IMR-90 (cell line): Measurements from ENCODE around the gene PLXND1. TPM values are rescaled to one million over a fixed set of nuclear protein-coding genes. Genes with fewer than 3 reads are reported as not detected.

Experiments used
- ATAC-seq: fragments of 200-7000 bp; cut with Tn5 transposase; 2 replicates; pipeline ENCODE4 v1.9.1; 2020; ENCODE audit warnings: low read depth, mild to moderate bottlenecking, moderate library complexity
- BruUV-seq: library from RNA; stranded (reverse); fragments of 400-500 nt; replicated peaks from 2 replicates; lab custom pipeline; 2021; lab: Mats Ljungman, UMichigan
- CTCF ChIA-PET: fragments of 300-600 bp; formaldehyde crosslinking; extraction: SDS; loops from one replicate; lab custom pipeline; 2021; ENCODE audit warnings: antibody characterized with exemption; lab: Yijun Ruan, JAX
- POLR2A ChIA-PET: fragments of 300-600 bp; sonication (Branson Sonifier 250); formaldehyde crosslinking; loops from one replicate; lab custom pipeline; 2022; ENCODE audit warnings: antibody characterized with exemption; ENCODE audit not compliant: unreplicated experiment; lab: Charles Lee
- DNase-seq: peaks from one replicate; pipeline ENCODE4 v3.0.0; 2013
- H2AFZ ChIP-seq: replicated peaks from 2 replicates; pipeline ENCODE3; 2013; ENCODE audit warnings: low read length, mild to moderate bottlenecking; ENCODE audit not compliant: poor library complexity
- H2AK5ac ChIP-seq: 2 replicates; pipeline ENCODE4 v1.6.1; 2013; ENCODE audit warnings: low read depth, low read length, inconsistent platforms
- H2AK9ac ChIP-seq: replicated peaks from 2 replicates; pipeline ENCODE3; 2013; ENCODE audit warnings: mild to moderate bottlenecking, low read depth, low read length, moderate library complexity; ENCODE audit not compliant: poor library complexity
- H2BK120ac ChIP-seq: 2 replicates; pipeline ENCODE4 v1.6.1; 2013; ENCODE audit warnings: low read depth, low read length, inconsistent platforms
- H2BK15ac ChIP-seq: 3 replicates; pipeline ENCODE4 v1.6.1; 2013; ENCODE audit warnings: low read depth, low read length, inconsistent platforms
- H2BK20ac ChIP-seq: 2 replicates; pipeline ENCODE4 v1.6.1; 2013; ENCODE audit warnings: low read depth, mild to moderate bottlenecking, inconsistent platforms, low read length, moderate library complexity
- H2BK5ac ChIP-seq: 2 replicates; pipeline ENCODE4 v1.6.1; 2013; ENCODE audit warnings: mild to moderate bottlenecking, low read depth, low read length, inconsistent platforms; ENCODE audit not compliant: poor library complexity, severe bottlenecking
- H3K14ac ChIP-seq: replicated peaks from 2 replicates; pipeline ENCODE4 v1.6.1; 2013; ENCODE audit warnings: low read depth, low read length, inconsistent platforms
- H3K18ac ChIP-seq: 2 replicates; pipeline ENCODE4 v1.6.1; 2013; ENCODE audit warnings: low read depth, low read length, control low read depth
- H3K23ac ChIP-seq: 2 replicates; pipeline ENCODE4 v1.6.1; 2013; ENCODE audit warnings: low read depth, low read length, inconsistent platforms
- H3K27ac ChIP-seq: 2 replicates; pipeline ENCODE4 v1.5.1; 2013; ENCODE audit warnings: mild to moderate bottlenecking, control low read depth, low read length; ENCODE audit not compliant: insufficient read depth
- H3K27me3 ChIP-seq: 2 replicates; pipeline ENCODE4 v1.6.1; 2013; ENCODE audit warnings: low read length; ENCODE audit not compliant: control insufficient read depth, insufficient read depth
- H3K36me3 ChIP-seq: 2 replicates; pipeline ENCODE4 v1.6.1; 2013; ENCODE audit warnings: low read length, mixed read lengths; ENCODE audit not compliant: control insufficient read depth, insufficient read depth
- H3K4ac ChIP-seq: 2 replicates; pipeline ENCODE4 v1.6.1; 2013; ENCODE audit warnings: low read depth, low read length, inconsistent platforms
- H3K4me1 ChIP-seq: 2 replicates; pipeline ENCODE4 v1.6.1; 2013; ENCODE audit warnings: low read length, mixed read lengths; ENCODE audit not compliant: control insufficient read depth, insufficient read depth
- H3K4me2 ChIP-seq: 2 replicates; pipeline ENCODE4 v1.6.1; 2013; ENCODE audit warnings: low read depth, mild to moderate bottlenecking, control low read depth, low read length, moderate library complexity
- H3K4me3 ChIP-seq: 2 replicates; pipeline ENCODE4 v1.5.1; 2013; ENCODE audit warnings: low read depth, mild to moderate bottlenecking, control low read depth, low read length, moderate library complexity; ENCODE audit not compliant: insufficient read depth
- H3K56ac ChIP-seq: 2 replicates; pipeline ENCODE4 v1.6.1; 2013; ENCODE audit warnings: low read length, inconsistent platforms; ENCODE audit not compliant: insufficient read depth; ENCODE audit errors: extremely low read depth
- H3K79me1 ChIP-seq, 2 experiments: 2 replicates each; pipeline ENCODE4 v1.6.1; 2013; ENCODE audit warnings: low read length in 2 of 2, inconsistent platforms in 1 of 2, low read depth in 1 of 2
- H3K9ac ChIP-seq: 2 replicates; pipeline ENCODE4 v1.6.1; 2013; ENCODE audit warnings: low read depth, low read length, control low read depth
- H3K9me1 ChIP-seq: 2 replicates; pipeline ENCODE4 v1.6.1; 2013; ENCODE audit warnings: low read length, inconsistent platforms; ENCODE audit not compliant: insufficient read depth
- H3K9me3 ChIP-seq: 2 replicates; pipeline ENCODE4 v1.6.1; 2013; ENCODE audit warnings: low read length; ENCODE audit not compliant: control insufficient read depth, insufficient read depth
- H4K20me1 ChIP-seq: 2 replicates; pipeline ENCODE4 v1.6.1; 2013; ENCODE audit warnings: low read length, inconsistent platforms; ENCODE audit not compliant: insufficient read depth
- H4K5ac ChIP-seq: 2 replicates; pipeline ENCODE4 v1.6.1; 2013; ENCODE audit warnings: mild to moderate bottlenecking, low read depth, low read length, control low read depth
- H4K8ac ChIP-seq, 2 experiments: 2 replicates each; pipeline ENCODE4 v1.6.1; 2013; ENCODE audit warnings: low read depth in 2 of 2, low read length in 2 of 2, control low read depth in 1 of 2, inconsistent platforms in 1 of 2
- H4K91ac ChIP-seq: 2 replicates; pipeline ENCODE4 v1.6.1; 2013; ENCODE audit warnings: low read depth, low read length, inconsistent platforms; ENCODE audit not compliant: insufficient read depth
- BHLHE40 ChIP-seq: fragments of 150-350 bp; IDR thresholded peaks from 2 replicates; pipeline ENCODE4 v1.6.1; 2016; ENCODE audit warnings: mild to moderate bottlenecking, low read depth, low read length
- USF2 ChIP-seq: fragments of 150-350 bp; IDR thresholded peaks from 2 replicates; pipeline ENCODE4 v1.6.1; 2017; ENCODE audit warnings: mild to moderate bottlenecking, antibody characterized with exemption, low read length, low read depth
- WGBS, 2 experiments: methylation state at CpG; one replicate each; pipeline versions ENCODE4 v1.1.5 to v1.1.7; 2013; ENCODE audit warnings: missing lambda C conversion rate in 2 of 2; ENCODE audit not compliant: insufficient read length in 1 of 2; ENCODE audit errors: extremely low coverage in 2 of 2; 5-methylcytosine and 5-hydroxymethylcytosine counted together
- dilution Hi-C: fragments of 300-500 bp; cut with HindIII; formaldehyde crosslinking; loops from one replicate; pipeline ENCODE4 v1.14.3; 2018; ENCODE audit warnings: low sequenced_read_pairs; ENCODE audit not compliant: unreplicated experiment
- in situ Hi-C: fragments of 300-500 bp; cut with MboI; formaldehyde crosslinking; loops from 3 replicates; pipeline ENCODE4 v1.14.3; 2019; ENCODE audit warnings: low sequenced_read_pairs, inconsistent platforms, mixed read lengths
- intact Hi-C: fragments of 100-400 bp; cut with micrococcal nuclease; formaldehyde crosslinking; loops from 2 replicates; pipeline ENCODE4 v1.10.0; 2022
- polyA plus RNA-seq, 3 experiments: library from polyadenylated mRNA; depleted of rRNA; stranded (reverse); fragments of >200 nt; gene quantifications; 2 replicates each; pipeline ENCODE4 v1.2.3, GENCODE V29; 2012; ENCODE audit warnings: low replicate concordance in 1 of 3
- total RNA-seq: library from RNA; depleted of rRNA; stranded (reverse); fragments of >200 nt; gene quantifications from 2 replicates; pipeline ENCODE4 v1.2.3, GENCODE V29; 2012

Gene PLXND1
- total and polyA plus RNA-seq, 2 of the 4 experiments (the other 2 are of a cell fraction) = 19.2 to 67.1 TPM

- Histone ChIP-seq H2BK20ac (no peak overlapping the region), H3K36me3 (no peaks in the 10 kb centered on the region), H3K79me1 (peaks cover 8 to 45% of the 10 kb centered on the region in 2 experiments), H3K4ac (0 out of 2 replicates have a peak overlapping the region, but pooled peaks have one; percentile 24), H3K9ac (peak overlapping the region; percentile 3; the same call in 1 of the 2 replicates), H3K4me1 (peaks cover 27% of the 10 kb centered on the region), H3K9me1 (peaks cover 13% of the 10 kb centered on the region; the same call in 1 of the 2 replicates), H4K20me1 (peaks cover 38% of the 10 kb centered on the region), H2BK15ac (no peak overlapping the region), H3K4me2 (peak overlapping the region; percentile 89), H3K23ac (peak overlapping the region; percentile 8; the same call in 1 of the 2 replicates), H2AFZ (peak overlapping the region; percentile 46), H2AK9ac (peak overlapping the region; percentile 74), H4K5ac (no peak overlapping the region), H3K14ac (peak overlapping the region; percentile 3; the same call in 1 of the 2 replicates), H4K91ac (no peak overlapping the region), H3K27me3 (no peaks in the 10 kb centered on the region), H3K9me3 (no peaks in the 10 kb centered on the region), H3K4me3 (peak overlapping the region; percentile 95), H2BK120ac (no peak overlapping the region), H4K8ac (no peak overlapping the region), H2BK5ac (no peak overlapping the region), H3K56ac (no peak overlapping the region), H3K27ac (no peak overlapping the region), H2AK5ac (peak overlapping the region; percentile 5; the same call in 1 of the 2 replicates), H3K18ac (no peak overlapping the region)
- ChIA-PET CTCF (interaction anchor here (0.7 to 2.0 kb wide), 2 partner anchors 46 to 115 kb away, joined by 3 to 8 read pairs; no protein-coding TSS in a partner anchor), POLR2A (no interaction called here)
- no peak for ATAC-seq
- dilution Hi-C loops (no loop called here), intact Hi-C loops (loop anchor here (5.0 kb wide), 1 partner anchor 222 kb away; no protein-coding TSS in a partner anchor), in situ Hi-C loops (loop anchor here (5.0 to 25.0 kb wide), 2 partner anchors 112 to 217 kb away; no protein-coding TSS in a partner anchor)
- TF ChIP-seq USF2 = no peak
- TF ChIP-seq BHLHE40 = no peak
- no TSS peak for BruUV-seq
- 40% methylated on average over 7 of the region's 12 CpGs; no CpG with 5 or more reads in 1 of the 2 experiments for WGBS, 2 experiments
- no peak for DNase-seq
Measured at GRCh38 chr3:129604767-129605166, 1.7 kb downstream of the PLXND1 start.
